GM19324 (cell line): ENCODE measurements around the gene CACFD1.

Experiments used
- ATAC-seq: cut with Tn5 transposase; IDR thresholded peaks from one replicate; pipeline ENCODE4 v1.9.1; 2021; ENCODE audit warnings: mild to moderate bottlenecking, moderate library complexity; ENCODE audit not compliant: unreplicated experiment, low FRiP score

The CACFD1 gene

GRCh38 chr9:133514460-133515239 is 54.9 kb downstream of the CACFD1 start:
- ATAC-seq, result no peak

GRCh38 chr9:133515240-133515610 is 55.4 kb downstream of the CACFD1 start:
- no peak for ATAC-seq

- ATAC-seq, result no peak
These were observed 56.0 kb downstream of the CACFD1 start for GRCh38 chr9:133515615-133516255.

- ATAC-seq, result no peak
These were observed 56.6 kb downstream of the CACFD1 start for GRCh38 chr9:133516256-133516960.

- no peak for ATAC-seq
These were observed 57.2 kb downstream of the CACFD1 start for GRCh38 chr9:133516961-133517350.

- ATAC-seq, result no peak
These were observed 57.9 kb downstream of the CACFD1 start for GRCh38 chr9:133517711-133518110.

GRCh38 chr9:133518200-133518599 is 58.4 kb downstream of the CACFD1 start:
- no peak for ATAC-seq

DNA sequence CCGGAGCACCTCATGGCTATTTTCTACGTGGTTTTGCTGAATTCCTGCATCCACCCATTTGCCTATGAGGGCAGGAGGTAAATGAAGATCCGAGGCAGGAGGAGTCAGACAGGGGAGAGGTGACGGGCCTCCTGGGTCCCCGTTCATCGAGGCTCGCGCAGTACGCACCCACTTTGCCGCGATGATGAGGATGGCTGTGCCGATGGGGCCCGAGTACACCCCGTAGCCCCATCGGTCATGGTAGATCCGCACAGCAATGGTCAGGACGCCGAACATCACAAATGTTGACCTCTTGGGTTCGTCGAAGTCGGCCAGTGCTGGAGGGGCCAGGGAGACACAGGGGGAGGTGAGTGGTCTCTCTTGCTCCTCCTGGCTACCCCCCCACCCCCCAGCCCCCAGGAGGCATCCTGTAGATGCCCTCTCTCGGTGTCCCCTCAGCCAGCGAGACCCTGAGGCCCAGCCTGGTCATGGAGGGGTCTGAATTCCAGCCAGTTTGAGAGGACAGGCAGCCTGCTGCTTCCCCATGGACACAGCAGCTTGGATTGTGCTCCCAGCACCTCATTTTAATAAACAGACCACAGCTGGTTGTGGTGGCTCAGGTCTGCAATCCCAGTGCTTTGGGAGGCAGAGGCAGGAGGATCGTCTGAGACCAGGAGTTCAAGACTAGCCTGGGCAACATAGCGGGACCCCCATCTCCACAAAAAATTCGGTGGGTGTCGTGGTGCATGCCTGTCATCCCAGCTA is 59.1 kb downstream of the CACFD1 start:
- no peak for ATAC-seq

GRCh38 chr9:133519693-133520092 is 59.9 kb downstream of the CACFD1 start:
- ATAC-seq, result no peak

GRCh38 chr9:133520121-133520835 is 60.5 kb downstream of the CACFD1 start:
- ATAC-seq, result no peak
